Stimulated activated CD4-positive, alpha-beta T cell treated with anti-CD3 and anti-CD28 coated beads, Interleukin-15, amount 100 ng/mL, for 48 hours (primary cell): ENCODE data around the gene FAM171A1.
"Not testable (repeated sequence)": the region's sequence is repeated elsewhere in the genome, so short reads cannot be mapped to it uniquely, and the experiment has no call there.

Experiments
- DNase-seq, 2 donors: peaks; one replicate each; pipeline ENCODE4 v3.0.0-alpha.2; 2020; ENCODE audit warnings: low read depth in 2 of 2

Gene FAM171A1

DNA sequence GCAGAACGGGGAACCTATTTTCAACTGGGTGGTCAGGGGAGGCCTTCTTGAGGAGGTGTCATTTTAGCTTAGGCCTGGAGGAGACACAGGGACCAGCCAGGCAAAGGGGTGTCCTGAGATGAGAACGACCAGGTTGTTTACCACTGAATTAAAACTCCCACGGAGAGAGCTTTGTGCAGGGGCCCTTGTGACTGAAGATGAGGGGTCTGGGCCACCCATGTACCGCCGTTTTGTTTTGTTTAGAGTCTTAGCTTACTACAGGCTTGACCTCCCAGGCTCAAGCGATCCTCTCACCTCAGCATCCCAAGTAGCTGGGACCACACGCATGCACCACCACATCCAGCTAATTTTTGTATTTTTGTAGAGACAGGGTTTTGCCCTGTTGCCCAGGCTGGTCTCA, 80.4 kb downstream of the FAM171A1 start:
- DNase-seq = no peak

DNA sequence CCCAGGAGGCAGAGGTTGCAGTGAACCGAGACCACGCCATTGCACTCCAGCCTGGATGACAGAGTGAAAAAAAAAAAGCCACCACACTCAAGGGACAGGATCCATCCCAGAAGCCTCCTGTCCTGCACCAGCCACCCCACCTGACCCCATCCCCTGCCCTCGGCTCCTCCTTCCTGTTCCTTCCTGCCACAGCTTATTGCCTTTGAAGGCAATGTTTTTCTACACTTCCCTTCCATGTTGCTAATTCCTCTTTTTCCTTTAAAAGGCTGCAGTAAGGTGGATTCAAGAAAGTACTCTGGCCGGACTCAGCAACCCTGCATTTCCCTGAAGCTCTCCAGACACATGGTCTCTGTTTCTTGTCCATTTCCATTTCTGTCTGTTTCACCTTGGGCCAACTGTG, 80.9 kb downstream of the FAM171A1 start:
- DNase-seq = no peak

DNA sequence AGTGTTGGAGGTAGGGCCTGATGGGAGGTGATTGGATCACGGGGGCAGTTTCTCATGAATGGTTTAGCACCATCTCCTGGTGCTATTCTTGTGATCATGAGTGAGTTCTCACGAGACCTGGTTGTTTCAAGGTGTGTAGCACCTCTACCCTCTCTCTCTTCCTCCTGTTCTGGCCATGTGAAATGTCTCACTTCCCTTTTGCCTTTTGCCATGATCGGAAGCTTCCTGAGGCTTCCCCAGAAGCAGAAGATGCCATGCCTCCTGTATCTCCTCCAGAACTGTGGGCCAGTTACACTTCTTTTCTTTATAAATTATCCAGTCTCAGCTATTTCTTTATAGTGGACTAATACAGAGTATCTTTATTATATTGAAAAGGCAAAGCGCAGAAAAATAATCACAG, 90.1 kb downstream of the FAM171A1 start:
- DNase-seq = no peak

DNA sequence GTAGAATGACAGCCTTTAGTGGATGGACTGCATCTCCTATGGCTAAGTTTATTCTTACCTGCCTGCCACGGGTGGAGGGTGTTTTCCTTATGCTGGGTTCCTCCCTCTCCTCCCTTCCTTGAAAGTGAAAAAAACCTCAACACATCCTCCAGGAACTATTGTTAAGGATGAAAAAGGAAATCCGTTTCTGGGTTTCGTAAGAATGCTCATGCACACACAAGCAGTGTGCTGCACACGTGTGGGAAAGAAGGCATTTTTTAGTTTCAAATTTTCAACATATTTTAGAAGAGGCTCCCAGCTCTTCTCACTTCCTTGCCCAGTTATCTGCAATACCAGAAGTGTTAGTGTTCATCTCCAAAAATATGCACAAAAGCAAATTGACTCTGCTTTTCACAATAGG, 90.6 kb downstream of the FAM171A1 start:
- DNase-seq = no peak

DNA sequence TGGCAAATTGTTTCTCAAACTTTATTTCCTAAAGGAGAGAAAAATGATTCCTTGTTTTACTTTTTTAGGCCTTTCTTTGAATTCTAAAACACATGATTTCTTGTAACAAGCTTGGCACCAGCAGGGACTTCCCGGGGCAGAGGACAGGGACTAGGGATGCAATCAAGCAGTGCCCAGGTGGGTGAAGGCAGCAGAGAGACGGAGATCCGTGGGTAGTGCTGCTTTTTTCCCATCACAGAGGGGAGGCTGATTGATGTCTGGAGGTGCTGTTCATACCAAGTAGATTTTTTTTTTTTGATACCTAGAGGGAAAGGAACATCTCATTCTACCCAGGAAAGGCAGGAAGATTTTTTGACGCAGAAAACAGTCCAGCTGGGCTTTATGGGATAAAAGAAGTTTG, 91.9 kb downstream of the FAM171A1 start:
- no peak for DNase-seq

DNA sequence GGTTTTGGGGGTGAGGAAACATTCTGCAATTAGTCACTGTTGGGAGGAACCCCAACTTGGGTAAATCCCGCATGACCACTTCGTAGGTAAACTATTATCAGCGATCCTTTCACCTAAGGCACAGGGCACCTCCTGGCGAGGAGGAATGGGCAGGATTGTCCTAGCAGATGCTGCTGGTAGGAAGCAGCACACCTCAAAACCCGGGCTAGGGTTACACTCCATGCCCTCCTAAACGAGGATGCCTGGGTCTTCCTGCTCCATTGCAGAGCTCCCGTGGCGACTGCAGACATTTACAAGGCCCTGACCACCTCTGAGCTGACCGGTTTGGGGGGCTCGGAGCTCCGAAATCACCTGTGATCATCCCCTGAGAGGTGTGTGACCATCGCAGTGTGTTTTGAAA, 92.3 kb downstream of the FAM171A1 start:
- DNase-seq = no peak

DNA sequence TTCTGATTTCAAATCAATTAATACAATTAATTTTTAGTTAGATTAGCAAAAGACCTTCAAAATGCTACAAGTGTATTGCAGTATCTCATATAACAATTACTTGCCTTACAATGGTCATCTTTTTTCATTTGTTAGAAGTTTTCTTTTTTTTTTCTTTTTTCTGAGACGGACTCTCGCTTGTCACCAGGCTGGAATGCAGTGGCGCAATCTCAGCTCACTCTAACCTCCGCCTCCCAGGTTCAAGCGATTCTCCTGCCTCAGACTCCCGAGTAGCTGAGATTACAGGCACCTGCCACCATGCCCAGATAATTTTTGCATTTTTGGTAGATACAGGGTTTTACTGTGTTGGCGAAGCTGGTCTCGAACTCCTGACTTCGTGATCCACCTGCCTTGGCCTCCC, 95.0 kb downstream of the FAM171A1 start:
- DNase-seq = not testable (repeated sequence)

DNA sequence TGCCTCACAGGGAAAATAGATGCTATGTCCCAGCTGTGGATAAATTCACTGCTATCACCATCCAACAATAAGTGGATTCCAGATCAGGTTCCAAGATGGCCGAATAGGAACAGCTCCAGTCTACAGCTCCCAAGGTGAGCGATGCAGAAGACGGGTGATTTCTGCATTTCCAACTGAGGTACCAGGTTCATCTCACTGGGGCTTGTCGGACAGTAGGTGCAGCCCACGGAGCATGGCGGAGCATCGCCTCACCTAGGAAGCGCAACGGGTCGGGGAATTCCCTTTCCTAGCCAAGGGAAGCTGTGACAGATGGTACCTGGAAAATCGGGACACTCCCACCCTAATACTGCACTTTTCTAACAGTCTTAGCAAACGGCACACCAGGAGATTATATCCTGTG, 101.3 kb downstream of the FAM171A1 start:
- not testable (repeated sequence) for DNase-seq

DNA sequence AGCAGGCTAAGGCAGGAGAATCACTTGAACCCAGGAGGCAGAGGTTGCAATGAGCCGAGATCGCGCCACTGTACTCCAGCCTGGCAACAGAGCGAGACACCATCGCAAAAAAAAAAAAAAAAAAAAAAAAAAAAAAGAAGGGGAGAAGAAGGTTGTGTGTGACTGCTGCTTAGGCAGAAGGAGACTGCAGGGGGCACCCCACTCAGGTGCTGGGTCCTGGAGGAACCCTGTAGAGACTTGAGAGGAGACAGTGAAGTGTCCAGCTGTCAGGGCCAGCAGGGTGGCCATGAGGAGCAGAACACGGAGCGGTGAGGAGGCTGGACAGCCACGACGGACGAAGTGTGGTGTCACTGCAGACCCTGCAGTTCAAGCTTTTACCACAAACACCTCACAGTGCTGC, 103.6 kb downstream of the FAM171A1 start:
- no peak for DNase-seq

DNA sequence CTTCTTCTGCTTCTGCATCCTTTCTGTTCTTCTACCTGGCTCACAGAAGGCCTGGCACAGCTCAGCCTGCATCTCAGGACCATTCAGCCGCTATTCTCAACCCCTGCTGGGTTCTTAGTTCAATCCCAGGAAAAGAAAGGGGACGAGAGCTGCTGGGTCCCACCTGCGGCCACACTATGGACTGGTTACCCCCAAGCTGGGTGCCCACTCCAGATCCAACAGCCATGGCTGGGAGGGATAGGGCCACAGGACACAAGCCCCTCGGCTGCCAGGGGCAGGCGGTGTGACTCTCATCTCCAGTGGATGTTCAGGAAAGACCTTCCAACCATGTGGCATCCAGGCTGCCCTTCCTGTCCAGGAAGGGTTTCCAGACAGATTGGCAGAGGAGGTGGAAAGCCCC, 105.0 kb downstream of the FAM171A1 start:
- no peak for DNase-seq

DNA sequence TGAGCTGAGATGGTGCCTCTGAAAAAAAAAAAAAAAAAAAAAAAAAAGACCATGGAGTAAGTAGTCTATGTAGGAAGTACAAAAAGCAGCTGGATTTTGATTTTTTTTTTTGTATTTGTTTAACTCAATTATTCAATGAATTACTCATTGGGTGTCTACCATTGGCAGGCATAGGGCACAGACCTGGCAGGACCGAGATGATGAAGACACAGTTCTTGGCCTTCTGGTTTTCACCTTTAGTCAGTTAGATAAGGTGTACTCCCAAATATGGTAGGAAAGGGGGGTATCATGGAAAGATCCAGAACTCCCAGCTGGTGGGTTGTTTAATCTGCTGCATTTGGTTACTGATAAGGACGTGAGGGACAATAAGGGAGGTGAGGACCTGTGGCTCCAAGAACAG, 105.5 kb downstream of the FAM171A1 start:
- DNase-seq = no peak

DNA sequence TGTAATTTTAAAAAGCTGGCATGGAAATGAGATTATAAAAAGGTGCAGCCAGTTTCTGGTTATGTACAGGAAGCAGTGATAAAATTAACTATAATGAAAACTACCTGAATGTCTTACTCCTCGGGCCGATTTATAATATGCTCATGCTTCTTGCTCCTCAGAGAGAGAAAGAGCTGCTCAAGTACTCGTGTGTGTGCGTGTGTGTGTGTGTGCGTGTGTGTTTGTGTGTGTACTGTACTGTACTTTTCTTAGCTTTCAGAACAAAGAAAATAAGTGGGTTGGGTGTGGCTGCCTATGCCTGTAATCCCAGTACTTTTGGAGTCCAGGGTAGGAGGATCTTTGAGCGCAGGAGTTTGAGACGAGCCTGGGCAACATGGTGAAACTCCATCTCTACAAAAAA, 106.0 kb downstream of the FAM171A1 start:
- no peak for DNase-seq

DNA sequence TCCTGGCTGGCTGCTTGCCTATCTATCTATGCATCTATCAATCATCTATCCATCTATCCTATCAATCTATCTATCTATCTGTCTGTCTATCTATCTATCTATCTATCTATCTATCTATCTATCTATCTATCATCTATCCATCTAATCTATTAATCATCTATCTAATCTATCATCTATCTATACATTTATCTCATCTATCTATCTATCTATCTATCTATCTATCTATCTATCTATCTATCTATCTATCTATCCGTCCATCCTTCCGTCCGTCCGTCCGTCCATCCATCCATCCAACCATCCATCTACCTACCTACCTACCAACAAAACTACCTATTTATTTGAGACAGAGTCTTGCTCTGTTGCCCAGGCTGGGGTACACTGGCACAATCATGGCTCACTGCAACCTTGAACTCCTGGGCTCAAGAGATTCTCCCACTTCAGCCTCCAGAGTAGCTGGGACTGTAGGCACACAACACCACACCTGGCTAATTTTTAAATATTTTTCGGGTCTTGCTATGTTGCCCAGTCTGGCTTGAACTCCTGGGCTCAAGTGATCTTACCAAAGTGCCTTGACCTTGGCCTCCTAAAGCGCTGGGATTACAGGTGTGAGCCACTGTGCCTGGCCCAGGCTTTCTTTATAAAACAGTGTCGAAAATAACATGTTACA, 107.3 kb downstream of the FAM171A1 start:
- no peak for DNase-seq

DNA sequence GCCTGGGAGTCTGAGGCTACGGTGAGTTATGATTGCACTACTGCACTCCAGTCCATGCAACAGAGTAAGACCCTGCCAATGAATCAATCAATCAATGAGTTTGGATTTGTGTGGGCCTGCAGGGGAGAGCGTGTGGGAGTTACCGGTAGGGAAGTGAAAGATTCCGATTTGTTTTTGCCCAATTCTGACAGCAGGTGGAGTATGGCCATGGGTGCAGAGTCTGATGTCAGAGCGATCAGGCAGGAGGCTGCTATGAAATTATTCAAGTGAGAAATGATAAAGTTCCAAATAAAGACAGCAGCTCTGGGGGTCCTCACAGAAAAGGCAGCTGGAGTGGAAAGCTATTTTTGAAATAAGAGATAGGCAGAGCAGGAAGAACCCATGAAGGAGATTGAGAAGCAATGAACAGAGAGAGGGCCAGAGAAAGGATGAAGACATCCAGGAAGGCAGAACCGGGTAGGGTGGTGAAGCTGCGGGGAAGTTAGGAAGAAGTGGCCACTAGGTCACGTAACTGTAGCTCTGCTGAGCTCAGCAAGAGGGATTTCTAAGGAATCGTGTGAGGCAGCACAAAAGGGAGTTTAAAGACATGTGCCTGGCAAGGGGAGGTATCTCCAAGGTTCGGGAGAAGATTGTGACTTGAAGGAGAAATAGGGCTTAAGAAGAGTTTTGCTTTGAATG, 108.9 kb downstream of the FAM171A1 start:
- no peak for DNase-seq

DNA sequence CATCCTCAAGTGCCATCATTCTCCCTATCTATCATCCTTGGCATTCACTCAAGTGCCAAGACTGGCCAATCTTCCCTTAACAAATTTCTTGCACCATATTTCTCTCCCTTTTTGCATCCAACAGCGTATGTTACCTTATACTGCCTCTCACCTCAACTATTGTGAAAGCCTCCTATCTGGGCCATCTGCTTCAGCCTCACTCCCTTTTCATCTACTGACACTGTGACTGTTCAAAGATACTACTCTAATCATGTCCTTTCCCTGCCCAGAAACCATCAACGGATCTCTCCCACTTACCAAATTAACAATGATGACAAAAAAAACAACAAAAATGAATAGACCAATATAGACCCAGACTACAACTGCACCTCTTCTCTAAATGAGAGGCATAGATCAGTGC, 112.0 kb downstream of the FAM171A1 start:
- no peak for DNase-seq

DNA sequence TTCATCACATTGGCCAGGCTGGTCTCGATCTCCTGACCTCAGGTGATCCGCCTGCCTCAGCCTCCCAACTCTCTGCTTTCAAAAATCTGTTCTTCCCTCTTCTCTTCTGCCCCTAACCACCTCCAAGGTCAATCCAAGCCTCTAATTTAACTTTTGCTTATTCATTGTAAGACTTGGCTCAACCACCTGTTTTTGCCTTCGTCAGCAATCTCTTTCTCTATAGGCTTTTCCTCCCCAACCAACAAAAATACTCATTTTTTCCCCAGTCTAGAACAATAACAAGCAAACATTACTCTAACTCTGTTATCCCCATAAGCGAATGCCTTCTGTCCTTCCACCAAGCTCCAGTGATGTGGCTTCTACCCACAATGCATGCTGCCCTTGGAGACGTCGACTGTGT, 112.8 kb downstream of the FAM171A1 start:
- DNase-seq = no peak

DNA sequence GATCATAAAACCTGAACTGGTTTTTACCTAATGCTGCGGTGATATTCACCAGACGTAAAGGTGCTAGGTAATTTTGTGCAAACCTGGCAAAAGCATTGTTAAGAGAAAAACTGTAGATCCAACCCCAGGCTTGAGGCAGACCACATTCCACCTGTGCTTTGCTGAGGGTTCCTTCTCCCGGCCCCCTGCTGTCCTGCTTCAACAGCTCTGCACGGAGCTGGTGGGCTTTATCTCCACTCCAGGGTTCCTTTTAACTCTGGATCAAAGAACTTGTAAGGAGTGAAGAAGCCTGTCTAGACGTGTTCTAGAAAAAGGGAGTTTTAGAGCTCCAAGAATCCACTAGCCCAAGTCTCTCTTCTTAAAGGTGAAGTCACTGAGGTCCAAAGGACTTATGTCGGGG, 115.1 kb downstream of the FAM171A1 start:
- DNase-seq = no peak

DNA sequence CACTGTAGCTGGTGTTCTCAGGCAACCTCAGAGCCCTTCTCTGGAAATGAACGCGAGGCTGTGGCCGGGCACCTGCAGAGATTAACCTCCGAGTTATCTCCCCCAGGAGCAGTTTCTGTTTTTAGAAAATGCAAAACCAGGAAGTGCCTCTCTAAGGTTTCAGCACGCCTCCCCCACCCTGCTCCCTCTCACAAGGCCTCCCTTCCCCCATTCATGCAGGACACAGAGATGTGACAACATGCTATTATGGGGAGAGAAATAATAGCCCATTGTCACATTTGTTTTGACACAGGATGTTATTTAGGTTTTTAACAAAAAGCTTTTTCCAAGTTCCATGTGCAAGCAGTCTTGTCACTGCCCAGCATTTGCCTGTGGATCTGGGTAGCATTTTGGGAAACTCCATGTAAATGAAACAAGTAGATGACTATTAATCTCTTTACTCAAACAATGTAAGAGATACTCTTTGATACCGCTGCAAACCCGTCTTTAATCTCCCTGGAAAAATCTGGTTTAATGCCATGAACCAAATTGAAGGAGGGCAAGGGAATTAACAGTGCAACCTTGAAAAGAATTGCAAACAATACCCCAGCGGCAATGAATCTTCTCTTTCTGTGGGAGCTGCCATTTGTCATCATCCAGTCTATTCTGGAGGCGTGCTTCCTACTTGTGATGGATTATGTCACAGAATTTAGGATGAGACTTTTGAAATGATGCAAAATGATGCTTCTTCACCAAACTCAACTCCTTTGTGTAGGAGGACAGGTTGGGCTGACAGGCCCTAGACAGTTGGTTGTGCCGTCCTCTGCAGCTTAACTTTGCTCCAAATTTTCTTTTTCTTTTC, 116.1 kb downstream of the FAM171A1 start:
- peak in 1 of 2 donors; percentile 10 for DNase-seq

DNA sequence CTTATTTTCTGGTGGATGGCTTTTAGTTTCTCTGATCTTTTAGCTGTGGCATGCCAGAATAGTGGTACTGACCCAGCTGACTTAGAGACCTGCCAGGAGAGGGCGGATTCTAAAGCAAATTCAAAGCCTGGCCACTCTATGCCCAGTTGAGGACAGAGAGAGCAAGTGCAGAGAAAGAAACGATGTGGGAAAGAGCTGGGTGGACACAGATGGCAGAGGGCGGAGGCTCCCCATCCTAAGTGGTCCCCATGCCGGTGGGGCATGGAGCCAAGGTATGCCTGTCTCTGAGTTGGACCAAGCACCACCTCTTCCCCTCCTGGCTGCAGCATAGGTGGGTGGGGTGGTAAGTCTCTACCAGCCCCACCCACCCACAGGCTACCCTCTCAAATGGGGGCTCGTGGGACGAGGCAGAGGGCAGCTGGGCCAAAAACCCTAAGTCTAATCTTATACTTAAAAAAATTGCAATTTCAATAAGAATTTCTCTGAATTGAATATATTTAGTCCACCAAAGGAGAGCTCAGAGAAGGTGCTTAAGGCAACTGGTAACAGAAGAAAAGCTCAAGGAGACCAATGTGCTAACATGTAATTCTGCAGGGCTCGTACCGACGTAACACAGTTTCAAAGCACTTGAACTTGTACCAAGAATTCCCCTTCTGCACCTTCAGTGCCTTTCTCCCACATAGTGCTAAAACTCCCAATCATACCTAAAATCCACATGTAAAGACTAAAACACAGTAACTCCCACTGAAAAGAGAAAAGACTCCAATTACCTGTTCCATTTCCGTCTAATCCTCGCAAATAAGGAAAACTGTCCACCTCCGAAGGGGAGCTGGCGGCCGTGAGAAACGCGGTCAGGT, 116.9 kb downstream of the FAM171A1 start:
- DNase-seq = no peak

DNA sequence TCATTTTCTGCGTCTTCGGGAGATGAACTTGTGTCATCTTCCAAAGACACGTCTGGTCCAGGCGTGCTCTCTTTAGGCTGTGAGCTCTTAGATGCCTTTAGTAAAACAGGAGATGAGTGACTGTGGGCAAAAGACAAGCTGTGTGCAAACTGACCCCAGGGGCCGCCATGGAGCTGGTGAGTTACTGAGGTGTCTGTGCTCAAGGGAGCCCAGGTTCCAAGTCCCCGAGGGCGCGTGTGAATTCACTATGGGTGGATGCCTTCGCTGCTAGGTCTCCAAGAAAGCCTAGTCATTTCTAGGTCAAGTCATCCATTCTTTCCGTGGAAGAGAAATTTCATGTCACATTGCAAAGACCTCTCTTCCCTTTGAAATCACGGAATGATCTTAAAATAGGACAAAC, 118.7 kb downstream of the FAM171A1 start:
- no peak for DNase-seq

DNA sequence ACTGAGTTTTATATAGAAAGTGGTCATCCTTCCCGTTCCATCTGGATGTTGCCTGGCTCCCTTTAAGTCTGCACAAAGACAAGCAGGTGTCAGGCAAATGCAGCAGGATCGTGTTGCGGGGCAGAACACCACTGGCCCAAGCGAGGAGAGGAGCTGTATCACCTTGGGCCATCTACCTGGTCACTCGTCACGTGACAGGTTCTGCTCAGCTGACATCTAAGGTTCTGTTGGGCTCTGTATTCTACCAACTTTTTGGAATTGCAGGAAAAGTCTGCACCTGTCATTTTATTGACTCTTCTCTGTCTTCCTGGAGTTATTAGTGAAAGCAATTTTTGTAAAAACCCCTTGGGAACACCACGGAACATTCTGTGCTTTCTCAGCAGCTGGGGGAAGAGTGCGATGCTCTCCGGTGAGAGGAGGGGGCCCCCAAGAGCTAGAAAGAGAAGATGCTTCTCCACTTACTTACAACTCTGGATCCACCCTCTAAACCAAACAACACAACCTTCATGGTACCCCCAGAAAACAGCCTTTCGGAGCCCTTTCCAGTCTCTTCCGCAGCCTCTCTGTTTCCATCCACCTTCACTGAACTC, 119.2 kb downstream of the FAM171A1 start:
- no peak for DNase-seq

DNA sequence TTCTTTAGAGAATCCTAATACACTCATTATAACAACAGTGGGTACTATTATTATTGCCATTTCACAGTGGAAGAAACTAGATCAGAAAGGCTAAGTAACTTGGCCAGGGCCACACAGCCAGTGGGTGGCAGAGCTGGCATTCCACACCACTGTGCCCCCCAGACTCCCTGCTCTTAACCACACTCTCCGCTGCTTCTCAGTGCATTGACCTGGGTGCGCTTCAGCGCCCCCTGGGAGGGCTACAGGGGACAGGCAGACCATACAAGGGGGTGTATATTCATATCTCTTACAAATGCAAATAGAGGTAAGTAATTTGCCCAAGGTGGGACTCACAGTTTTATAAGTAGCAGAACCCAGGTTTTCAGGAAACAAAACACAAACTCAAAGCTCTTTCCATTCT, 125.6 kb downstream of the FAM171A1 start:
- DNase-seq = no peak
